ENCODE results near the gene ENGASE.
"Not testable (repeated sequence)": the region's sequence is repeated elsewhere in the genome, so short reads cannot be mapped to it uniquely, and the experiment has no call there.

The ENGASE gene, protein sequence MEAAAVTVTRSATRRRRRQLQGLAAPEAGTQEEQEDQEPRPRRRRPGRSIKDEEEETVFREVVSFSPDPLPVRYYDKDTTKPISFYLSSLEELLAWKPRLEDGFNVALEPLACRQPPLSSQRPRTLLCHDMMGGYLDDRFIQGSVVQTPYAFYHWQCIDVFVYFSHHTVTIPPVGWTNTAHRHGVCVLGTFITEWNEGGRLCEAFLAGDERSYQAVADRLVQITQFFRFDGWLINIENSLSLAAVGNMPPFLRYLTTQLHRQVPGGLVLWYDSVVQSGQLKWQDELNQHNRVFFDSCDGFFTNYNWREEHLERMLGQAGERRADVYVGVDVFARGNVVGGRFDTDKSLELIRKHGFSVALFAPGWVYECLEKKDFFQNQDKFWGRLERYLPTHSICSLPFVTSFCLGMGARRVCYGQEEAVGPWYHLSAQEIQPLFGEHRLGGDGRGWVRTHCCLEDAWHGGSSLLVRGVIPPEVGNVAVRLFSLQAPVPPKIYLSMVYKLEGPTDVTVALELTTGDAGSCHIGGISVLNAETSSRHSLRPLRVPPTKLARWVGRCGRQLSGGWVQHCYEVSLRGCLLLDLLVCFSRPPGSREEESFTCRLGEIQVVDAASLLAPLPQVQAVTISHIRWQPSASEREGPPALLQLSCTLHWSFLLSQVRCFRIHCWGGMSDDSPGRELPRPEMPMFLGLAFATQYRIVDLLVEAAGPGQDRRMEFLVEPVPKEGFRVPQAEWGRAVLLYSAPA

DNA sequence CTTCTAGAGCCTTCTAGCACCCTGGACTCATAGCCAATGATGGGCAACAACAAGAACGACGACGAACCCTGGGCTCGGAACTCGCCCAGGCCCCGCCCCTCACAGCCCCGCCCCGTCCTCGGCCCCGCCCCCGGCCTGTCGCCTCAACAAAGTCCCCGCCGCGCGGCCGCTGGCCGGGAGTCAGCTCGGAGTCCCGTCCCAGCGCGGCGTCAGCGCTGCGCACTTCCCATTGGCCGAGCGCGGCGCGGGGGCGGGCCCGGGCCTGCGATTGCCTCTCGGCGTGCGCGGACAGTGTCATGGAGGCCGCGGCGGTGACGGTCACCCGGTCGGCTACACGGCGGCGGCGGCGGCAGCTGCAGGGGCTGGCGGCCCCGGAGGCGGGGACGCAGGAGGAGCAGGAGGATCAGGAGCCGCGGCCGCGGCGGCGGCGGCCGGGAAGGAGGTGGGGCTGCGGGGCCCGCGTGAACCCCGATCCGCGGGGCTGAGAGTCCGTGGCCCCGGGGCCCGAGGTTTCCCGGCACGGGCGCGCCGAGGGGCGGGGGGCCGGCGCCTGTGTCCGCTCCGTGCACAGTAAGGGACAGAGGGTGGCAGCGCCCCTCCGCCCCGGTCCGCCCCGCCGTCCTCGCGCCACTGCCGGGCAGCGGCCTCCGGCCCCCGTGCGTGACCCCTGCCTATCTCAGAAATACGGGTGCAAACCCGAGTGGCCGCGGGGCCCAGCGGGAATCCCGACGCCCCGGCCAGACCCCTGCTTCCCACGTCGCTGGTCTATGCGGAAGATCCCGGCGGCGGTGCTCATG lies at the start of gene ENGASE:
Gene ENGASE (plus strand): TSS at position 176 of the 797 bp plus-strand sequence. CDS start 121 bp downstream, at position 297.
- peak within 1 kb of the TSS; percentile 83 to 85 for H3K4me3 ChIP-seq (ENCODE audit: low read depth in 1 of 2, low read length in 2 of 2)
- H3K9me3 ChIP-seq (ENCODE audit: control insufficient read depth in 1 of 2, low read length in 2 of 2), result no peaks in the 10 kb centered on the region
- peaks cover 12 to 24% of the 10 kb centered on the region in 2 donors for H3K36me3 ChIP-seq (ENCODE audit: control insufficient read depth in 1 of 2, insufficient read depth in 2 of 2, low read length in 2 of 2)
- no peaks in the 10 kb centered on the region for H3K27me3 ChIP-seq (ENCODE audit: low read depth, low read length)
- H3K4me1 ChIP-seq (ENCODE audit: control insufficient read depth in 1 of 2, insufficient read depth in 2 of 2, low read length in 2 of 2), result peaks cover 7 to 11% of the 10 kb centered on the region in 2 donors
- H3K27ac ChIP-seq (ENCODE audit: low read length), result peak within 1 kb of the TSS; percentile 58

GRCh38 chr17:79024901-79025737 lies 49.5 kb upstream of the ENGASE start:
- H3K9me3 ChIP-seq (ENCODE audit: control insufficient read depth in 1 of 2, low read length in 2 of 2), result no peaks in the 10 kb centered on the region
- no peak overlapping the region for H3K27ac ChIP-seq (ENCODE audit: low read length)
- H3K4me3 ChIP-seq (ENCODE audit: low read depth in 1 of 2, low read length in 2 of 2), result peak overlapping the region; percentile 56 to 77
- peaks cover 18 to 41% of the 10 kb centered on the region in 2 donors for H3K4me1 ChIP-seq (ENCODE audit: control insufficient read depth in 1 of 2, insufficient read depth in 2 of 2, low read length in 2 of 2)
- no peaks in the 10 kb centered on the region for H3K36me3 ChIP-seq (ENCODE audit: control insufficient read depth in 1 of 2, insufficient read depth in 2 of 2, low read length in 2 of 2)
- no peaks in the 10 kb centered on the region for H3K27me3 ChIP-seq (ENCODE audit: low read depth, low read length)

DNA sequence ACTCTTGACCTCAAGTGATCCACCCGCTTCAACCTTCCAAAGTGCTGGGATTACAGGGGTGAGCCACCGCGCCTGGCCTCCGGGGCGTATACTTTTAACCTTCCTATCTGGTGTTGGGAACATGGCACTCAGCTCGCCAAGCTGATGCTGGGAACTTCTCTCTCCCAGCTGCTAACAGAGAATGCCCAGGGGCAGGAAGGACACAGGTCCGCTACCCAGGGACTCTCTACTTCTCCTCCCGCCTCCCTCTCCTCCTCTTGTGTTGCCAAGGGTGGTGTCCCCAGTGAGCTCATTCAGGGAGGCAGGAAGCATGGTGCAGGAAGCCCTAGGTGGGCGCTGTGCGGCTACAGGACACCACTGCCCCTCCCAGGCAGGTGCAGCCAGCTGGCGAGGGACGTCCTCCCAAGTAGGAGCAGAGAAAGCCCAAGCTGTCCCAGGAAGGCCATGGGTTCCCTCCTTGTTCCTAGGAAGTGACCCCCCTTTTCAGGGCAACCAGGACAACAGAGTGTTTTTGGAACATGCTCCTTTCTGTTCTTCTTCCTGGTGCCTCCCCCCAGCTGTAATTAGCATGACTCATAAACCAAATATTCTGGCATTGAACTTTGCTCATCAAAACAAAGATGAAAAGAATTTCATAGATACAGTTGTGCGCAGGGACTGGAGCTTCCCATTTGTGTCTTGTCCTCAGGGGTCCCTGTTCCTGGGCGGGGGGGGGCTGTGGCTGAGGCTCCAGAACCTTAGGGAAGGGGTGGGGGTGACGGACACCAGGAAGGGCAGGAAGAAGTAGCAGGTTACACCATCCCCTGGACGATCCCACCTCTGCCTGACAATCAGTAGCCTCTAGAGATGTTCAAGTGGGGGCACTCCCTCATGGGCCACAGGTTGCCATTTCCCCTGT lies 48.0 kb upstream of the ENGASE start:
- peaks cover 10 to 40% of the 10 kb centered on the region in 2 donors for H3K4me1 ChIP-seq (ENCODE audit: control insufficient read depth in 1 of 2, insufficient read depth in 2 of 2, low read length in 2 of 2)

DNA sequence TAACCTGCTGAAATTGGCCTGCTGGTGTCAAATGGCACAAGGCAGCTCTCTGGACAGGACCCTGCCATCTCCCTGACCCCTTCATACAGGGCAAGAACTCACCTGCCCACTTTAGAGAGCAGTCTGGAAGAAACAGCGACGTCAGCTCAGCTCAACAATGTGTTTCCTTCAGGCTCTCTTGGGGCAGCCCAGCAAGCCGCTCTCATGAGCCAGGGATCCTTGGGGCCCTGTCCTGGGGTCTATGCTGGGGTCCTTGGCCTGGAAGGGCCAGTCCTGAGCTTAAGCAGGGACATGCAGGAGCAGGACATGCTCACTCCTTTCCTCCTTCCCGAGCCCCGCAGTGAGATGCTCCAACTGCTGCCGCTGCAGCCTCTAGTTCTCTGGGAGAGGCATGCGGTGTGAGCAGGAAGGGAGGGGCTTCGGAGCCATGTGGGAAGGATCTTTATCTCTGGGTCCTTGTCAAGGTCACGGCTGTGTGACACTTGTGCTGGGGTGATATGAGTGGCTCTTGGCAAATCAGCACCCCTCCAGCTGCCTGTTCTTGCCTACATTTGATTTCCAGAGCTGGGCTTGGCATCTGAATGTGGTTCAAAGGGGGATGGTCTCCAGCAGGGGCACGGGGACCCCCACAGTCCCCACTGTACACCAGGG lies 47.2 kb upstream of the ENGASE start:
- Histone ChIP-seq H3K9me3 (ENCODE audit: control insufficient read depth in 1 of 2, low read length in 2 of 2) (no peaks in the 10 kb centered on the region), H3K4me1 (ENCODE audit: control insufficient read depth in 1 of 2, insufficient read depth in 2 of 2, low read length in 2 of 2) (peaks cover 10 to 40% of the 10 kb centered on the region in 2 donors), H3K27ac (ENCODE audit: low read length) (no peak overlapping the region), H3K4me3 (ENCODE audit: low read depth in 1 of 2, low read length in 2 of 2) (no peak overlapping the region), H3K27me3 (ENCODE audit: low read depth, low read length) (no peaks in the 10 kb centered on the region), H3K36me3 (ENCODE audit: control insufficient read depth in 1 of 2, insufficient read depth in 2 of 2, low read length in 2 of 2) (no peaks in the 10 kb centered on the region)

More for the DNA sequence above, 48.0 kb upstream of the ENGASE start:
- H3K27me3 ChIP-seq (ENCODE audit: low read depth, low read length), result no peaks in the 10 kb centered on the region
- no peaks in the 10 kb centered on the region for H3K9me3 ChIP-seq (ENCODE audit: control insufficient read depth in 1 of 2, low read length in 2 of 2)
- peak overlapping the region in 1 of 2 donors; percentile 3 for H3K4me3 ChIP-seq (ENCODE audit: low read depth in 1 of 2, low read length in 2 of 2)
- H3K27ac ChIP-seq (ENCODE audit: low read length), result no peak overlapping the region
- no peaks in the 10 kb centered on the region for H3K36me3 ChIP-seq (ENCODE audit: control insufficient read depth in 1 of 2, insufficient read depth in 2 of 2, low read length in 2 of 2)

DNA sequence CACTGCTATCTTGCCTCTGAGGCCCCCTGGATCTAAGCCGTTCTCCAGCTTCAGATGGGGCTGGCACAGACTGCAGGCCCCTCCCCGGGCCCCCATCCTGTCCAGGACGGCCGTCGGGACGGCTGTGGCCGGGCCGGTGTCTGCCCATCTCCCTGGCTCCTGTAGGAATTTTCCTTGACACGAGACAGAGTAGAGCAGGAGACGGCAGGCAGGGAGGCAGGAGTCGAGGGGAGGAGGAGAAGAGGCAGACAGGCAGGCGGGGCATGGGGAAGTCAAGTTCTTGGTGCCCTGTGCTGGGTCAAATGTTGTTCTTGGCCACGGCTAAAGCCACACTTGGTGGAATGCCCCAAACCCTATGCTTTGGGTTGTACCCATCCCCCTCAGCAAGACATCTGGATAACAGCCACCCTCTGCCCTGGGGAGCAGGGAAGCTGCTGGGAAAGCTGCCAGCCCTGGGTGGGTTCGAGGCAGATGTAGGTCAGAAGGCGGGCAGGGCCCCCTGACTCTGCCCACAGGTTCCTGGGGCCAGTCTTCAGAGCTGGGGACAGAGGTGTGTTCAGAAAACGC lies 46.6 kb upstream of the ENGASE start:
- no peak overlapping the region for H3K4me3 ChIP-seq (ENCODE audit: low read depth in 1 of 2, low read length in 2 of 2)
- H3K4me1 ChIP-seq (ENCODE audit: control insufficient read depth in 1 of 2, insufficient read depth in 2 of 2, low read length in 2 of 2), result peaks cover 10 to 45% of the 10 kb centered on the region in 2 donors

DNA sequence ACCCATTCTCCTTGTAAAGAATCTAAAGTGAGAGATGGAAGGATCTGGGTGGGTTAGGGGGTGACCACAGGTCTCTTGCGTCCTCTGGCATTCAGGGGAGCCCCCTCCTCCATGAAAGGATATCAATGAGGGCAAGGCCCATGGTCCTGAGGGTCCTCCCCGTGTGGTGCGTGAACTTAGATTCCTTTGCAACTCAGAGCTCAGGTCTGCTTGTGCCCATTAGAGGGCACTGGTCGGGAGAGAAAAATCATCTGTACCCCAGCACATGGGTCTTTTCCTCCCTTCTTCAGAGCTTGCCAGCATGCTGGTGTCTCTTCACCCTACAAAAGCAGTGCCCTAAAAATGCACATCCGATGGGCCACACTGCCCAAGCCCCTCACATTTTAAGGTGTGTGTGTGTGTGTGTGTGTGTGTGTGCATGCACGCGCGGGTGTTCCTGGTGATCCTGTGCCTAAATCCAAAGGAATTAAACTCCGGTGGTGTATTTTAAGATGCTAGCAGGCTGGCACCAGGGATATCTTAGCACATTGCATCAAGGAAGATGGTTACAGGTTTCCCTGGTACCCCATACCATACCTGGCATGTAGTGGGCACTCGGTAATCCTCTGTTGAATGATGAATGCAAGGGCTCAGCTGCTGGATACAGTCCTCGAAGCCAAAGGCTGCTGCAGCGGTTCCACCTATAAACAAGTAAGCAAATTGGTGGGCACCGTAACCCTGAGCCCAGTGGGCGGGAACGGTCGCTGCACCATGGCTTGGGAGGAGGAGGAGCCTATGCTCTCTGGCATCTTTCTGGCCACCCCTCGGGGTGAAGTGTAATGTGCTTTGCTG lies 45.9 kb upstream of the ENGASE start:
- H3K36me3 ChIP-seq (ENCODE audit: control insufficient read depth in 1 of 2, insufficient read depth in 2 of 2, low read length in 2 of 2), result no peaks in the 10 kb centered on the region
- peaks cover 13 to 46% of the 10 kb centered on the region in 2 donors for H3K4me1 ChIP-seq (ENCODE audit: control insufficient read depth in 1 of 2, insufficient read depth in 2 of 2, low read length in 2 of 2)
- no peak overlapping the region for H3K27ac ChIP-seq (ENCODE audit: low read length)
- H3K4me3 ChIP-seq (ENCODE audit: low read depth in 1 of 2, low read length in 2 of 2), result no peak overlapping the region
- H3K27me3 ChIP-seq (ENCODE audit: low read depth, low read length), result no peaks in the 10 kb centered on the region
- no peaks in the 10 kb centered on the region for H3K9me3 ChIP-seq (ENCODE audit: control insufficient read depth in 1 of 2, low read length in 2 of 2)

More for the DNA sequence above, 46.6 kb upstream of the ENGASE start:
- Histone ChIP-seq H3K27ac (ENCODE audit: low read length) (no peak overlapping the region), H3K9me3 (ENCODE audit: control insufficient read depth in 1 of 2, low read length in 2 of 2) (no peaks in the 10 kb centered on the region), H3K36me3 (ENCODE audit: control insufficient read depth in 1 of 2, insufficient read depth in 2 of 2, low read length in 2 of 2) (no peaks in the 10 kb centered on the region), H3K27me3 (ENCODE audit: low read depth, low read length) (no peaks in the 10 kb centered on the region)

DNA sequence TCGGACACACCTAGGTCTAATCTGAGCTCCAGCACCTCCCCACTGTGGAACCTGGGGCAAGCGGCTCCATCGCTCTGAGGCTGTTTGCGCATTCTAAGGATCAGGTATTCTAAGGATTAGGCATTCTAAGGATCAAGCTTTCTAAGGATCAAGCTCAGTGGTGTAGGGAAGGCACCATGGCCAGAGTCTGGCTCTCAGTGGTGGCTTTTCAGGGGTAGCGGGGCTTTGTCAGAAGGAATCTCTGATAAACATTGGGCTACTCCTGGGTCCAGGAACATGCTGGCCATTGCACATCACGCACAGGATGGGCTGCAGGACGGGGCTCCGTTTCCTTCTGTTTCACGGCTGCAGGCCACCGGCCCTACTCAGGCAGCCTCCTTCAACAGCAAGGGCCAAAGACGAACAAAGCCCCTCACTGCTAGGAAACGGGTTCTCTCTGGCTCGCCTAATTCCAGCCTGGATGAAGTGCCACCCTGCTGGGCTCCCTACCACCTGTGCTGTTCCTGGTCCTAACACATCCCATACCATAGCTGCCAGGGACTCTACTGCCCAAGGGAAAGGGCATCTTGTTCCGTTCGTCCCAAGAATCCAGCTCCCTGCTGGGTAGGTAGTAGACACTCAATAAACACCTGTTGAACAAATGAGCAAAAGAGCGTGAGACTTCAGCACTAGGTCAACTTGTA lies 45.2 kb upstream of the ENGASE start:
- Histone ChIP-seq H3K9me3 (ENCODE audit: control insufficient read depth in 1 of 2, low read length in 2 of 2) (no peaks in the 10 kb centered on the region), H3K27me3 (ENCODE audit: low read depth, low read length) (no peaks in the 10 kb centered on the region), H3K36me3 (ENCODE audit: control insufficient read depth in 1 of 2, insufficient read depth in 2 of 2, low read length in 2 of 2) (no peaks in the 10 kb centered on the region), H3K4me3 (ENCODE audit: low read depth in 1 of 2, low read length in 2 of 2) (no peak overlapping the region), H3K27ac (ENCODE audit: low read length) (no peak overlapping the region), H3K4me1 (ENCODE audit: control insufficient read depth in 1 of 2, insufficient read depth in 2 of 2, low read length in 2 of 2) (peaks cover 17 to 49% of the 10 kb centered on the region in 2 donors)

DNA sequence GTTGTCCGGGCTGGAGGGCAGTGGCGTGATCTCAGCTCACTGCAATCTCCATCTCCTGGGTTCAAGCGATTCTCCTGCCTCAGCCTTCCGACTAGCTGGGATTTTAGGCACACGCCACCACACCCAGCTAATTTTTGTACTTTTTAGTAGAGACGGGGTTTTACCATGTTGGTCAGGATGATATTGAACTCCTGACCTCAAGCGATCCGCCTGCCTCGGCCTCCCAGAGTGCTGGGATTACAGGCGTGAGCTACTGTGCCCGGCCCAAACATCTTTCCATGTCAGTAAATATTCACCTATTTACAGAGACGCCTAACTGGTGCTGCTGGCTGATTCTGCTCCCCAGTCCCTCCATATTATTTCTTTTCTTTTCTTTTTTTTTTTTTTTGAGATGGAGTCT lies 44.0 kb upstream of the ENGASE start:
- not testable (repeated sequence) for H3K36me3 ChIP-seq (ENCODE audit: control insufficient read depth in 1 of 2, insufficient read depth in 2 of 2, low read length in 2 of 2); H3K27ac ChIP-seq (ENCODE audit: low read length); H3K4me3 ChIP-seq (ENCODE audit: low read depth in 1 of 2, low read length in 2 of 2); H3K27me3 ChIP-seq (ENCODE audit: low read depth, low read length); H3K9me3 ChIP-seq (ENCODE audit: control insufficient read depth in 1 of 2, low read length in 2 of 2)
- peaks cover 17 to 39% of the 10 kb centered on the region in 2 donors for H3K4me1 ChIP-seq (ENCODE audit: control insufficient read depth in 1 of 2, insufficient read depth in 2 of 2, low read length in 2 of 2)

Data from muscle layer of duodenum (tissue), 2 donors.